SK-N-SH treated with all-trans-retinoic acid at 6 μM for 48 hours (cell line): ENCODE data around the gene IDUA.

ENCODE experiments used
- ATAC-seq: fragments of 200-7000 bp; cut with Tn5 transposase; 3 replicates; pipeline ENCODE4 v1.9.1; 2020; ENCODE audit warnings: mild to moderate bottlenecking, moderate library complexity
- ARNTL ChIP-seq: fragments of 450-650 bp; formaldehyde crosslinking; IDR thresholded peaks from 2 replicates; pipeline ENCODE4 v1.5.0; 2020; ENCODE audit warnings: low read depth, mild to moderate bottlenecking, moderate library complexity, borderline replicate concordance
- BACH2 ChIP-seq: fragments of 250-450 bp; sonication (Bioruptor Pico); IDR thresholded peaks from 2 replicates; pipeline ENCODE4 v1.9.0; 2021; ENCODE audit warnings: mild to moderate bottlenecking, borderline replicate concordance
- CSDC2 ChIP-seq: fragments of 250-450 bp; sonication (Bioruptor Pico); IDR thresholded peaks from 2 replicates; pipeline ENCODE4 v1.5.0; 2020; ENCODE audit warnings: mild to moderate bottlenecking, moderate library complexity
- ESRRG ChIP-seq: fragments of 250-450 bp; sonication (Bioruptor Pico); IDR thresholded peaks from 2 replicates; pipeline ENCODE4 v1.6.1; 2021; ENCODE audit warnings: mild to moderate bottlenecking
- GLIS3 ChIP-seq: fragments of 250-450 bp; sonication (Bioruptor Pico); IDR thresholded peaks from 2 replicates; pipeline ENCODE4 v1.5.0; 2020; ENCODE audit warnings: mild to moderate bottlenecking, moderate library complexity
- ISL1 ChIP-seq: fragments of 250-450 bp; sonication (Bioruptor Pico); IDR thresholded peaks from 2 replicates; pipeline ENCODE4 v2.1.2; 2022; ENCODE audit warnings: mild to moderate bottlenecking, moderate library complexity
- OSR1 ChIP-seq: fragments of 250-450 bp; sonication (Bioruptor Pico); IDR thresholded peaks from 2 replicates; pipeline ENCODE4 v1.8.0; 2022; ENCODE audit warnings: moderate library complexity, mild to moderate bottlenecking, inconsistent platforms
- PPARA ChIP-seq: fragments of 250-450 bp; sonication (Bioruptor Pico); IDR thresholded peaks from 2 replicates; pipeline ENCODE4 v1.5.0; 2020; ENCODE audit warnings: mild to moderate bottlenecking, borderline replicate concordance
- RARB ChIP-seq: fragments of 250-450 bp; sonication (Bioruptor Pico); IDR thresholded peaks from 2 replicates; pipeline ENCODE4 v1.8.0; 2021; ENCODE audit warnings: mild to moderate bottlenecking, moderate library complexity
- SNAI2 ChIP-seq: fragments of 250-450 bp; sonication (Bioruptor Pico); IDR thresholded peaks from 2 replicates; pipeline ENCODE4 v1.5.0; 2020; ENCODE audit warnings: mild to moderate bottlenecking, moderate library complexity
- TCF4 ChIP-seq: fragments of 250-450 bp; sonication (Bioruptor Pico); IDR thresholded peaks from 2 replicates; pipeline ENCODE4 v1.8.0; 2021; ENCODE audit warnings: mild to moderate bottlenecking, moderate library complexity, borderline replicate concordance
- TOX ChIP-seq: fragments of 250-450 bp; sonication (Bioruptor Pico); IDR thresholded peaks from 2 replicates; pipeline ENCODE4 v1.8.0; 2021; ENCODE audit warnings: mild to moderate bottlenecking, moderate library complexity, borderline replicate concordance
- ZC3H10 ChIP-seq: fragments of 250-450 bp; sonication (Bioruptor Pico); IDR thresholded peaks from 2 replicates; pipeline ENCODE4 v1.5.1; 2021; ENCODE audit warnings: mild to moderate bottlenecking, moderate library complexity
- ZFP3 ChIP-seq: fragments of 250-450 bp; sonication (Bioruptor Pico); IDR thresholded peaks from 2 replicates; pipeline ENCODE4 v1.5.0; 2020; ENCODE audit warnings: mild to moderate bottlenecking, moderate library complexity
- ZFP30 ChIP-seq: fragments of 450-650 bp; formaldehyde crosslinking; IDR thresholded peaks from 2 replicates; pipeline ENCODE4 v1.5.0; 2022; ENCODE audit warnings: mild to moderate bottlenecking, moderate library complexity
- ZNF565 ChIP-seq: fragments of 450-650 bp; formaldehyde crosslinking; conservative IDR thresholded peaks from 2 replicates; pipeline ENCODE4 v1.5.0; 2020; ENCODE audit warnings: low read depth, mild to moderate bottlenecking, moderate library complexity
- ZNF70 ChIP-seq: fragments of 450-650 bp; formaldehyde crosslinking; IDR thresholded peaks from 2 replicates; pipeline ENCODE4 v1.5.0; 2020; ENCODE audit warnings: mild to moderate bottlenecking, moderate library complexity
- ZNF8 ChIP-seq: fragments of 450-650 bp; formaldehyde crosslinking; IDR thresholded peaks from 2 replicates; pipeline ENCODE4 v1.5.0; 2020; ENCODE audit warnings: mild to moderate bottlenecking, moderate library complexity
- TF ChIP-seq, protein P1 (sequence below): fragments of 250-450 bp; sonication (Bioruptor Pico); IDR thresholded peaks from 2 replicates; pipeline ENCODE4 v1.8.0; 2020; ENCODE audit warnings: mild to moderate bottlenecking, moderate library complexity, borderline replicate concordance
- TF ChIP-seq, protein P2 (sequence below): fragments of 250-450 bp; sonication (Bioruptor Pico); IDR thresholded peaks from 2 replicates; pipeline ENCODE4 v1.5.1; 2020; ENCODE audit warnings: low read depth, mild to moderate bottlenecking, moderate library complexity
- TF ChIP-seq, protein P3 (sequence below): fragments of 250-450 bp; sonication (Bioruptor Pico); IDR thresholded peaks from 2 replicates; pipeline ENCODE4 v1.5.1; 2021; ENCODE audit warnings: mild to moderate bottlenecking, moderate library complexity
- TF ChIP-seq, protein P4 (sequence below): fragments of 250-450 bp; sonication (Bioruptor Pico); IDR thresholded peaks from 2 replicates; pipeline ENCODE4 v1.5.0; 2020; ENCODE audit warnings: mild to moderate bottlenecking, moderate library complexity

The IDUA gene

DNA sequence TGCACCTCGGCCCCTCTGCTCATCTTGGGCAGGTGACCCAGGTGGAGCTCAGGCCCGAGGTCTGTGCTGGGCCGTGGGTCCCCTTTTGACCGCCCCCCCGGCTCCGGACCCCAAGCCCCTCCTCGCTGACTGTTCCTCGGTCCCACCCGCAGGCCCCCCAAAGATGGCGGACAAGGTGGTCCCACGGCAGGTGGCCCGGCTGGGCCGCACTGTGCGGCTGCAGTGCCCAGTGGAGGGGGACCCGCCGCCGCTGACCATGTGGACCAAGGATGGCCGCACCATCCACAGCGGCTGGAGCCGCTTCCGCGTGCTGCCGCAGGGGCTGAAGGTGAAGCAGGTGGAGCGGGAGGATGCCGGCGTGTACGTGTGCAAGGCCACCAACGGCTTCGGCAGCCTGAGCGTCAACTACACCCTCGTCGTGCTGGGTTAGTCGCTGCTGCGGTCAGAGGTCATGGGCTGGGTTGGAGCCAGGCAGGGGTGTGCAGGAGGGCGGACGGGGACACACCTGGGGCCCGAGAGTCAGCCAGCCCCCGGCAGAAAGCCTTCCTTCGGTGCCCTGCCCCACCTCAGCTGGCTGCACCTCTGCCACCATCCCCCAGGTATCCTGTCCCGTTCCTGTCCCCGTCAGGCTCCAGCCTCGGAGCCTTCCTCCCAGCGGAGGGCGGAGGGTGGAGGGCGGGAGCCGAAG lies 35.4 kb downstream of the IDUA start:
- ATAC-seq = no peak
- no peak for TF ChIP-seq GLIS3 (CRISPR knock-in tag)
- no peak for TF ChIP-seq TCF4 (CRISPR knock-in tag)
- no peak for TF ChIP-seq ZFP3 (CRISPR knock-in tag)
- TF ChIP-seq, protein P1, sequence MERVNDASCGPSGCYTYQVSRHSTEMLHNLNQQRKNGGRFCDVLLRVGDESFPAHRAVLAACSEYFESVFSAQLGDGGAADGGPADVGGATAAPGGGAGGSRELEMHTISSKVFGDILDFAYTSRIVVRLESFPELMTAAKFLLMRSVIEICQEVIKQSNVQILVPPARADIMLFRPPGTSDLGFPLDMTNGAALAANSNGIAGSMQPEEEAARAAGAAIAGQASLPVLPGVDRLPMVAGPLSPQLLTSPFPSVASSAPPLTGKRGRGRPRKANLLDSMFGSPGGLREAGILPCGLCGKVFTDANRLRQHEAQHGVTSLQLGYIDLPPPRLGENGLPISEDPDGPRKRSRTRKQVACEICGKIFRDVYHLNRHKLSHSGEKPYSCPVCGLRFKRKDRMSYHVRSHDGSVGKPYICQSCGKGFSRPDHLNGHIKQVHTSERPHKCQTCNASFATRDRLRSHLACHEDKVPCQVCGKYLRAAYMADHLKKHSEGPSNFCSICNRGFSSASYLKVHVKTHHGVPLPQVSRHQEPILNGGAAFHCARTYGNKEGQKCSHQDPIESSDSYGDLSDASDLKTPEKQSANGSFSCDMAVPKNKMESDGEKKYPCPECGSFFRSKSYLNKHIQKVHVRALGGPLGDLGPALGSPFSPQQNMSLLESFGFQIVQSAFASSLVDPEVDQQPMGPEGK (CRISPR knock-in tag) = no peak
- TF ChIP-seq, protein P2, sequence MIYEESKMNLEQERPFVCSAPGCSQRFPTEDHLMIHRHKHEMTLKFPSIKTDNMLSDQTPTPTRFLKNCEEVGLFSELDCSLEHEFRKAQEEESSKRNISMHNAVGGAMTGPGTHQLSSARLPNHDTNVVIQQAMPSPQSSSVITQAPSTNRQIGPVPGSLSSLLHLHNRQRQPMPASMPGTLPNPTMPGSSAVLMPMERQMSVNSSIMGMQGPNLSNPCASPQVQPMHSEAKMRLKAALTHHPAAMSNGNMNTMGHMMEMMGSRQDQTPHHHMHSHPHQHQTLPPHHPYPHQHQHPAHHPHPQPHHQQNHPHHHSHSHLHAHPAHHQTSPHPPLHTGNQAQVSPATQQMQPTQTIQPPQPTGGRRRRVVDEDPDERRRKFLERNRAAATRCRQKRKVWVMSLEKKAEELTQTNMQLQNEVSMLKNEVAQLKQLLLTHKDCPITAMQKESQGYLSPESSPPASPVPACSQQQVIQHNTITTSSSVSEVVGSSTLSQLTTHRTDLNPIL (CRISPR knock-in tag) = no peak
- TF ChIP-seq ZC3H10 (CRISPR knock-in tag) = no peak
- no peak for TF ChIP-seq OSR1 (CRISPR knock-in tag)
- TF ChIP-seq PPARA = no peak
- TF ChIP-seq ISL1 (CRISPR knock-in tag) = no peak
- TF ChIP-seq BACH2 (CRISPR knock-in tag) = no peak
- TF ChIP-seq, protein P3, sequence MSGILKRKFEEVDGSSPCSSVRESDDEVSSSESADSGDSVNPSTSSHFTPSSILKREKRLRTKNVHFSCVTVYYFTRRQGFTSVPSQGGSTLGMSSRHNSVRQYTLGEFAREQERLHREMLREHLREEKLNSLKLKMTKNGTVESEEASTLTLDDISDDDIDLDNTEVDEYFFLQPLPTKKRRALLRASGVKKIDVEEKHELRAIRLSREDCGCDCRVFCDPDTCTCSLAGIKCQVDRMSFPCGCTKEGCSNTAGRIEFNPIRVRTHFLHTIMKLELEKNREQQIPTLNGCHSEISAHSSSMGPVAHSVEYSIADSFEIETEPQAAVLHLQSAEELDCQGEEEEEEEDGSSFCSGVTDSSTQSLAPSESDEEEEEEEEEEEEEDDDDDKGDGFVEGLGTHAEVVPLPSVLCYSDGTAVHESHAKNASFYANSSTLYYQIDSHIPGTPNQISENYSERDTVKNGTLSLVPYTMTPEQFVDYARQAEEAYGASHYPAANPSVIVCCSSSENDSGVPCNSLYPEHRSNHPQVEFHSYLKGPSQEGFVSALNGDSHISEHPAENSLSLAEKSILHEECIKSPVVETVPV = no peak
- no peak for TF ChIP-seq ZNF565 (CRISPR knock-in tag)
- no peak for TF ChIP-seq TOX (CRISPR knock-in tag)
- no peak for TF ChIP-seq RARB
- TF ChIP-seq ESRRG (CRISPR knock-in tag) = no peak
- no peak for TF ChIP-seq ZNF8 (CRISPR knock-in tag)
- TF ChIP-seq ZNF70 (CRISPR knock-in tag) = no peak
- TF ChIP-seq ZFP30 (CRISPR knock-in tag) = no peak

DNA sequence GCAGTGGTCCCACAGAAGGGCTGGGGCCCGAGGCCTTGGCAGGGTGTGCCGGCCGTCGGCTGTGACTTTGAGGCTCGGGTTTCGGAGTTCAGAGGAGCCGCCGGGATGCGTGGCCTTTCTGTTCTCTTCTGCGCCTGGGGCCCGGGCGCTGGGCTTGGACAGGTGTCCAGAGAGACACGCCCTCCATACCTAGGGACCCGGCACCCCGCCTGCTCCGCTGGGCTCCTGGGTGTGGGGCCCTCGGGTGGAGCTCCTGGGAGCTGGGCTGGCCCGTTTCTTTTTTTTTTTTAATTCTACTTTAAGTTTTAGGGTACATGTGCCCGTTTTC lies 35.9 kb downstream of the IDUA start:
- no peak for ATAC-seq
- TF ChIP-seq ZNF565 (CRISPR knock-in tag) = no peak
- TF ChIP-seq CSDC2 (CRISPR knock-in tag) = no peak
- no peak for TF ChIP-seq PPARA
- TF ChIP-seq ZNF8 (CRISPR knock-in tag) = no peak
- no peak for TF ChIP-seq SNAI2
- no peak for TF ChIP-seq BACH2 (CRISPR knock-in tag)
- TF ChIP-seq ZNF70 (CRISPR knock-in tag) = no peak

DNA sequence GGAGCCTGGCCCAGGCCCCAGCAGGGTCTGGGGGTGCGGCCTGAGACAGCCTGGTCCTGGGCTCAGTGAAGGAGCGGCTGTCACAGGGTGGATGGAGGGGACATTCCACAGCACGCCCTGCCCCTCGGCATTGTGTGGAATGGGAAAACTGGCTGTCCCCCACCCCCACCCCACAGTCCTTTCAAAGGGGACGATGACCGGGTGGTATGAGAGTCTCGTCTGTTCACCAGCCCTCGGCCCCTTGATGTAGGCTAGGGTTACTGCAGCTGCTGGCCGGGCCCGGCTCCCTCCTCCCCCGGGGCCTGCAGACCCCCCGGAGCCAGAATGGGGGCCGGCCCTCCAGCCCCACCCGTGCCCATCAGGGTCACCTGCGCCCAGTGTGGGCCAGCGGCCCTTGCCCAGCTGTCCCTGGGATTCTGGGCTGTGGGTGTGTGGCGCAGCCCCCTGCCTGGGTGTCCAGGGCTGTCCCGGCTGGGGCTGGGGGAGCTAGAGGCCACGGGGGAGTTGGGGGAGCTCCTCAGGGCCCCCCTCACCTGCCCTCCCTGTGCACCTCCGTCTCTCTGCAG lies 36.3 kb downstream of the IDUA start:
- no peak for ATAC-seq
- TF ChIP-seq OSR1 (CRISPR knock-in tag) = no peak
- no peak for TF ChIP-seq ARNTL (CRISPR knock-in tag)
- TF ChIP-seq ZNF70 (CRISPR knock-in tag) = no peak
- TF ChIP-seq RARB = no peak
- TF ChIP-seq, protein P3 = no peak
- no peak for TF ChIP-seq ZNF565 (CRISPR knock-in tag)
- no peak for TF ChIP-seq ESRRG (CRISPR knock-in tag)
- TF ChIP-seq, protein P4, sequence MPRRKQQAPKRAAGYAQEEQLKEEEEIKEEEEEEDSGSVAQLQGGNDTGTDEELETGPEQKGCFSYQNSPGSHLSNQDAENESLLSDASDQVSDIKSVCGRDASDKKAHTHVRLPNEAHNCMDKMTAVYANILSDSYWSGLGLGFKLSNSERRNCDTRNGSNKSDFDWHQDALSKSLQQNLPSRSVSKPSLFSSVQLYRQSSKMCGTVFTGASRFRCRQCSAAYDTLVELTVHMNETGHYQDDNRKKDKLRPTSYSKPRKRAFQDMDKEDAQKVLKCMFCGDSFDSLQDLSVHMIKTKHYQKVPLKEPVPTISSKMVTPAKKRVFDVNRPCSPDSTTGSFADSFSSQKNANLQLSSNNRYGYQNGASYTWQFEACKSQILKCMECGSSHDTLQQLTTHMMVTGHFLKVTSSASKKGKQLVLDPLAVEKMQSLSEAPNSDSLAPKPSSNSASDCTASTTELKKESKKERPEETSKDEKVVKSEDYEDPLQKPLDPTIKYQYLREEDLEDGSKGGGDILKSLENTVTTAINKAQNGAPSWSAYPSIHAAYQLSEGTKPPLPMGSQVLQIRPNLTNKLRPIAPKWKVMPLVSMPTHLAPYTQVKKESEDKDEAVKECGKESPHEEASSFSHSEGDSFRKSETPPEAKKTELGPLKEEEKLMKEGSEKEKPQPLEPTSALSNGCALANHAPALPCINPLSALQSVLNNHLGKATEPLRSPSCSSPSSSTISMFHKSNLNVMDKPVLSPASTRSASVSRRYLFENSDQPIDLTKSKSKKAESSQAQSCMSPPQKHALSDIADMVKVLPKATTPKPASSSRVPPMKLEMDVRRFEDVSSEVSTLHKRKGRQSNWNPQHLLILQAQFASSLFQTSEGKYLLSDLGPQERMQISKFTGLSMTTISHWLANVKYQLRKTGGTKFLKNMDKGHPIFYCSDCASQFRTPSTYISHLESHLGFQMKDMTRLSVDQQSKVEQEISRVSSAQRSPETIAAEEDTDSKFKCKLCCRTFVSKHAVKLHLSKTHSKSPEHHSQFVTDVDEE = no peak
- TF ChIP-seq PPARA = no peak
